ENCODE data around the gene NAA30. TPM values are rescaled to one million over a fixed set of nuclear protein-coding genes. Genes with fewer than 3 reads are reported as not detected.

NAA30 gene
- total and polyA plus RNA-seq, 2 donors, result 9.7 to 10.6 TPM

DNA sequence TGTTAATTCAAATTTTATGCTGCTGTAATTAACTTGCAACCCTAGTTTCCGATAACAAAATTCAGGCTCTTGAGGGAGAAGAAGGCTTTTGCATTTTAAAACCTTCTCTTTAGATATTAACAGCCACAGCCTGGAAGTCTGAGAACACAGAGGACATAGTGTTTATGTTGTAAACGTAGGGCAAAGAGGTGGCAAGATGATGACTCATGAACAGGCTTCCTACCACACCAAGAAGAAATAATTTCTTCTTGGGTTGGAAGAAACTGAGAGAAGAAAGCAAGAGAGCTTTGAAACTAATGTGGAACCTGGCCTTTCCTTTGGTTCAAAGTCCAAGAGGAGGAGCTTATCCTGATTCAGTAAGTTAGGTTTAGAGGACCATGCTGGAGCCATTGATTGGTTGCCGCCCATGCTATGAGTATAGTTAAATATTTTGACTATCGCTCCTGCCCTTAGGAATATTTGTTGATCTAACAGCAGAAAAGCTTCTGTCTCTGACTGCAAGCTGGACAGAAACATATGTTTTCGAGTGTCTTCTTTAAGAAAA lies 71.5 kb downstream of the NAA30 start:
- 90% methylated on average over 5 of the region's 5 CpGs for WGBS
- Histone ChIP-seq H3K27ac (ENCODE audit: low read depth in 1 of 2, low read length in 1 of 2) (no peak overlapping the region), H3K4me3 (ENCODE audit: low read length in 2 of 2) (no peak overlapping the region), H3K27me3 (ENCODE audit: control insufficient read depth in 2 of 2, insufficient read depth in 1 of 2, low read length in 1 of 2) (no peaks in the 10 kb centered on the region), H3K4me1 (ENCODE audit: control insufficient read depth in 2 of 2, insufficient read depth in 2 of 2, low read length in 2 of 2) (no peaks in the 10 kb centered on the region), H3K36me3 (ENCODE audit: control insufficient read depth in 2 of 2, insufficient read depth in 2 of 2, low read length in 1 of 2) (no peaks in the 10 kb centered on the region), H3K9me3 (ENCODE audit: control insufficient read depth in 2 of 2, insufficient read depth in 1 of 2, low read length in 1 of 2) (no peaks in the 10 kb centered on the region)
- DNase-seq (ENCODE audit: low read depth in 6 of 9, low spot score in 9 of 9), result no peak

DNA sequence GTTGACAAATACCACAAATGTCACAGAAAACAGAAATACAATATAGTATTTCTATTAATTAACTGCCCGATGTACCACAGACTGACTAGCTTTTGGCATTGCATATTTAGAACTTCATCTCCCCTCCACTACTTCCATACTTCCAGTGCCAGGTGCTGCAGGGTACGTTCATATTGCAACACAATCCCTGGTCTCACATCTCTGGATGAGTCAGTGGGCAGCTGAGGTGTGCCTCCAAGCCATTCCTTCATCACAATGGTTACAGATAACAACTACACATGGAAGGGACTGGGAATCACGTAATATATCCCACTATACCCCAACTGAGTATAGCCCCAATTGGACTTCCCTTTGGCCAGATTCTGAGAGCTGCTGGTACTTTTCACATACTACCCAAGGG lies 72.2 kb downstream of the NAA30 start:
- H3K27ac ChIP-seq (ENCODE audit: low read depth in 1 of 2, low read length in 1 of 2), result no peak overlapping the region
- no peaks in the 10 kb centered on the region for H3K27me3 ChIP-seq (ENCODE audit: control insufficient read depth in 2 of 2, insufficient read depth in 1 of 2, low read length in 1 of 2)
- H3K36me3 ChIP-seq (ENCODE audit: control insufficient read depth in 2 of 2, insufficient read depth in 2 of 2, low read length in 1 of 2), result no peaks in the 10 kb centered on the region
- H3K4me1 ChIP-seq (ENCODE audit: control insufficient read depth in 2 of 2, insufficient read depth in 2 of 2, low read length in 2 of 2), result no peaks in the 10 kb centered on the region
- no peak for DNase-seq (ENCODE audit: low read depth in 6 of 9, low spot score in 9 of 9)
- H3K4me3 ChIP-seq (ENCODE audit: low read length in 2 of 2), result no peak overlapping the region
- 89% methylated on average over 3 of the region's 3 CpGs for WGBS
- H3K9me3 ChIP-seq (ENCODE audit: control insufficient read depth in 2 of 2, insufficient read depth in 1 of 2, low read length in 1 of 2), result no peaks in the 10 kb centered on the region

DNA sequence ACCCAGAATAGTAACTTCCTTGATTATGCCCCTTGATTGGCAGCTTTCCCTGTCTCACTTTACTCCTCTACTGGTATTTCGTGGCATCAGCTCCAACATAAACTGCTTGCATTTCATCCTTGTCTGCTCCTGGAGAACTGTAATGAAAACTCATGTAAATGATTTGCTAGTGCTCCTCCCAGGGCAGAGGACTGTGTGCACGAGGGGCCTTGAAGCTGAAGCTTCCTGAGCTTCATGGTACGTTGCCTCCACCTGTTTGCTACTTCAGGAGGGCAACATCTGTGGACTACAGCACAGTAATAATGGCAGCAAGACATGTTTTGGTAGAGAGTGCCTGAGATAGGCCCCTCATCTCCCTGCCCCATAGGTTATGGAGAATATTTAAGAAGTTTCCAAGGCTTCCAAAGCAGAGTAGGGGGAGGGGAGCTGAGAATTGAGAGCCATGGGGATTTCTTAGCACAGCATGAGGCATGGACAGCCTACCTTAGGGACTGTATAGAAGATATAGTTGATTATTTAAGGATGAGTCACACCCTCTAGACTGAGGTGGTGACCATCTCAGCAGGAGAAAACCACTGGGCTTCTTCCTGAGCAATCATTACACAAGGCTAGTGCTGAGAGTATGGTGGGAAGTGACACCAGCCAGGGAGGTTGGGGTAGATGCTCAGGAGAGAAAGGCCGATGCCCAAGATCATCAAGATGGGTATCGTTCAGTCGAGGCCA lies 73.8 kb downstream of the NAA30 start:
- no peak for DNase-seq (ENCODE audit: low read depth in 6 of 9, low spot score in 9 of 9)
- Histone ChIP-seq H3K4me1 (ENCODE audit: control insufficient read depth in 2 of 2, insufficient read depth in 2 of 2, low read length in 2 of 2) (no peaks in the 10 kb centered on the region), H3K27me3 (ENCODE audit: control insufficient read depth in 2 of 2, insufficient read depth in 1 of 2, low read length in 1 of 2) (no peaks in the 10 kb centered on the region), H3K36me3 (ENCODE audit: control insufficient read depth in 2 of 2, insufficient read depth in 2 of 2, low read length in 1 of 2) (no peaks in the 10 kb centered on the region), H3K27ac (ENCODE audit: low read depth in 1 of 2, low read length in 1 of 2) (no peak overlapping the region), H3K4me3 (ENCODE audit: low read length in 2 of 2) (no peak overlapping the region), H3K9me3 (ENCODE audit: control insufficient read depth in 2 of 2, insufficient read depth in 1 of 2, low read length in 1 of 2) (no peaks in the 10 kb centered on the region)
- 84% methylated on average over 6 of the region's 6 CpGs for WGBS

Other genes with a start within 250 kb of the NAA30 start
- gene EXOC5, start 121.7 kb upstream of the NAA30 start, total RNA-seq, result 43.4 TPM
- gene EXOC5, start 121.7 kb upstream of the NAA30 start, polyA plus RNA-seq, result 25.2 TPM
- gene AP5M1, start 121.6 kb upstream of the NAA30 start, total RNA-seq, result 36.3 TPM
- 13.2 TPM for gene AP5M1, start 121.6 kb upstream of the NAA30 start, polyA plus RNA-seq
- gene CCDC198, start 103.3 kb downstream of the NAA30 start, total RNA-seq, result not detected
- under 0.01 TPM for gene CCDC198, start 103.3 kb downstream of the NAA30 start, polyA plus RNA-seq